Gastroesophageal sphincter (tissue), 3 donors: ENCODE measurements around the gene ASB11.

Experiments used
- CTCF ChIP-seq, 4 experiments: fragments of 200-600 bp in 2 of 4; fragments of 450-650 bp in 2 of 4; sonication (generic) in 1 of 4; IDR thresholded peaks; one replicate each; pipeline ENCODE4 v1.5.1; 2017 to 2019; ENCODE audit warnings: antibody characterized with exemption in 4 of 4, mild to moderate bottlenecking in 2 of 4, moderate library complexity in 2 of 4
- EP300 ChIP-seq: sonication (generic); formaldehyde crosslinking; IDR thresholded peaks from one replicate; pipeline ENCODE4 v1.6.1; 2017; ENCODE audit warnings: antibody characterized with exemption, mild to moderate bottlenecking
- POLR2A ChIP-seq, 2 donors: fragments of 450-650 bp; IDR thresholded peaks; one replicate each; pipeline ENCODE4 v1.6.1; 2017; ENCODE audit warnings: antibody characterized with exemption in 2 of 2, mild to moderate bottlenecking in 2 of 2, moderate library complexity in 1 of 2
- POLR2AphosphoS5 ChIP-seq: sonication (generic); formaldehyde crosslinking; IDR thresholded peaks from one replicate; pipeline ENCODE4 v1.6.1; 2017; ENCODE audit warnings: antibody characterized with exemption

GRCh38 chrX:15235001-15235400 lies 80.4 kb downstream of the ASB11 start:
- no peak for TF ChIP-seq POLR2A (IDR thresholded peaks at IDR 0.05)
- TF ChIP-seq CTCF (IDR thresholded peaks at IDR 0.05) = no peak
- no peak for TF ChIP-seq POLR2AphosphoS5
- no peak for TF ChIP-seq EP300
